Gastrocnemius medialis (tissue), 4 donors: ENCODE measurements around the gene ICAM4. TPM values are rescaled to one million over a fixed set of nuclear protein-coding genes. Genes with fewer than 3 reads are reported as not detected.
A peak's percentile ranks its signal among the peaks of the same experiment; 100 is the strongest.
"Not testable (repeated sequence)": the region's sequence is repeated elsewhere in the genome, so short reads cannot be mapped to it uniquely, and the experiment has no call there.

ENCODE experiments used
- ATAC-seq, 2 donors: fragments of 150-250 bp; one replicate each; pipeline ENCODE4 v1.9.1; 2016
- DNase-seq, 2 donors: peaks; one replicate each; pipeline ENCODE4 v3.0.0-alpha.2; 2019
- H3K27ac ChIP-seq, 4 donors: fragments of 200-600 bp; sonication (generic); 1 replicate in 1 of 4; 2 replicates in 3 of 4; pipeline ENCODE4 v1.5.1; 2016 to 2018; ENCODE audit warnings: mild to moderate bottlenecking in 2 of 4, moderate library complexity in 1 of 4
- H3K27me3 ChIP-seq, 3 donors: fragments of 200-600 bp; sonication (generic) in 2 of 3; 1 replicate in 1 of 3; 2 replicates in 2 of 3; pipeline versions ENCODE4 v1.5.1 to v1.6.0; 2016 to 2019; ENCODE audit warnings: mild to moderate bottlenecking in 1 of 3, moderate library complexity in 1 of 3
- H3K36me3 ChIP-seq, 2 donors: fragments of 200-600 bp; sonication (generic) in 1 of 2; one replicate each; pipeline ENCODE4 v1.5.1; 2017 to 2018
- H3K4me1 ChIP-seq, 2 donors: fragments of 200-600 bp; sonication (generic) in 1 of 2; one replicate each; pipeline ENCODE4 v1.5.1; 2016 to 2017; ENCODE audit warnings: mild to moderate bottlenecking in 2 of 2
- H3K4me3 ChIP-seq, 4 donors: fragments of 200-600 bp; sonication (generic) in 3 of 4; 1 replicate in 1 of 4; 2 replicates in 3 of 4; pipeline ENCODE4 v1.5.1; 2016 to 2019; ENCODE audit warnings: mild to moderate bottlenecking in 2 of 4
- H3K9me3 ChIP-seq, 3 donors: fragments of 200-600 bp; sonication (generic) in 2 of 3; 1 replicate in 1 of 3; 2 replicates in 2 of 3; pipeline ENCODE4 v1.5.1; 2016 to 2019
- CTCF ChIP-seq, 5 experiments: fragments of 450-650 bp in 3 of 5; fragments of 200-600 bp in 2 of 5; sonication (generic) in 2 of 5; IDR thresholded peaks in 4 of 5; conservative IDR thresholded peaks in 1 of 5; 1 replicate in 4 of 5; 2 replicates in 1 of 5; pipeline ENCODE4 v1.5.1; 2016 to 2019; ENCODE audit warnings: antibody characterized with exemption in 5 of 5, mild to moderate bottlenecking in 3 of 5, moderate library complexity in 3 of 5
- POLR2A ChIP-seq, 2 donors: fragments of 450-650 bp; IDR thresholded peaks; one replicate each; pipeline ENCODE4 v1.6.1; 2017; ENCODE audit warnings: antibody characterized with exemption in 2 of 2, mild to moderate bottlenecking in 2 of 2, moderate library complexity in 2 of 2
- in situ Hi-C, 4 donors: fragments of 200-750 bp; cut with MboI; loops; one replicate each; pipeline versions ENCODE4 v1.15.0 to v1.8.0; 2017; ENCODE audit warnings: low sequenced_read_pairs in 4 of 4
- intact Hi-C: fragments of 100-400 bp; cut with DNase I; formaldehyde crosslinking; loops from one replicate; pipeline ENCODE4 v1.15.1; 2023; ENCODE audit warnings: low total_unique reads
- total RNA-seq, 4 donors: library from RNA; depleted of rRNA; stranded (reverse); fragments of >200 nt; gene quantifications; one replicate each; pipeline versions ENCODE4 v1.1.0 to v1.2.3, GENCODE V29; 2016

Gene ICAM4
- not detected for total RNA-seq

- Histone ChIP-seq H3K27me3 (peaks cover 53 to 55% (median 55%) of the 10 kb centered on the region in 3 donors), H3K4me1 (peaks cover 28 to 37% of the 10 kb centered on the region in 2 donors), H3K36me3 (peaks cover 0 to 18% of the 10 kb centered on the region in 2 donors), H3K9me3 (no peaks in the 10 kb centered on the region), H3K27ac (peak within 1 kb of the TSS in 1 of 4 donors; percentile 33), H3K4me3 (peak within 1 kb of the TSS in 2 of 4 donors; percentile 22 to 27)
- no peak for DNase-seq
- peak in 1 of 2 donors; percentile 41 for ATAC-seq
- TF ChIP-seq CTCF (IDR thresholded peaks at IDR 0.05 in 4 of 5, conservative IDR thresholded peaks at IDR 0.05 in 1 of 5) (no peak), POLR2A (IDR thresholded peaks at IDR 0.05) (no peak)
- in situ Hi-C loops (no loop called here), intact Hi-C loops (no loop called here)
Measured at GRCh38 chr19:10286803-10287737, at the start of gene ICAM4. ICAM4 (plus strand) TSS chr19:10286955; CDS start chr19:10287013, 58 bp downstream.

GRCh38 chr19:10237702-10238101 lies 49.1 kb upstream of the ICAM4 start:
- DNase-seq (no peak), ATAC-seq (no peak)
- Histone ChIP-seq H3K27me3 (no peaks in the 10 kb centered on the region), H3K27ac (peak overlapping the region; percentile 4 to 54 (median 24)), H3K9me3 (no peaks in the 10 kb centered on the region), H3K4me3 (no peak overlapping the region), H3K4me1 (no peaks in the 10 kb centered on the region), H3K36me3 (no peaks in the 10 kb centered on the region)
- in situ Hi-C loops (loop anchor here in 2 of 4 donors (25.0 kb wide), 1 partner anchor 300 kb away; the partner anchor contains the start of gene OLFM2 (in 2 of the 2)), intact Hi-C loops (no loop called here)
- TF ChIP-seq POLR2A (IDR thresholded peaks at IDR 0.05) (no peak), CTCF (IDR thresholded peaks at IDR 0.05 in 4 of 5, conservative IDR thresholded peaks at IDR 0.05 in 1 of 5) (no peak)

- Histone ChIP-seq H3K27me3 (no peaks in the 10 kb centered on the region), H3K27ac (peak overlapping the region; percentile 4 to 54 (median 24)), H3K4me1 (no peaks in the 10 kb centered on the region), H3K36me3 (no peaks in the 10 kb centered on the region), H3K4me3 (no peak overlapping the region), H3K9me3 (no peaks in the 10 kb centered on the region)
- TF ChIP-seq POLR2A (IDR thresholded peaks at IDR 0.05) (no peak), CTCF (IDR thresholded peaks at IDR 0.05 in 4 of 5, conservative IDR thresholded peaks at IDR 0.05 in 1 of 5) (no peak)
- ATAC-seq = no peak
- DNase-seq = no peak
- intact Hi-C loops (no loop called here), in situ Hi-C loops (loop anchor here in 2 of 4 donors (25.0 kb wide), 1 partner anchor 301 kb away; the partner anchor contains the start of gene OLFM2 (in 2 of the 2))
Measured at GRCh38 chr19:10238172-10238783, 48.5 kb upstream of the ICAM4 start.

- not testable (repeated sequence) for ATAC-seq, H3K4me1 ChIP-seq, H3K36me3 ChIP-seq, DNase-seq, H3K4me3 ChIP-seq, H3K27me3 ChIP-seq, H3K9me3 ChIP-seq, H3K27ac ChIP-seq
- in situ Hi-C loops (loop anchor here (10.0 to 25.0 kb wide), 3 partner anchors 305 to 317 kb away; partner anchors contain the start of gene OLFM2 (in 3 of the 4)), intact Hi-C loops (loop anchor here (10.0 kb wide), 1 partner anchor 307 kb away; the partner anchor contains the start of gene OLFM2)
Measured at GRCh38 chr19:10241826-10242449, 44.8 kb upstream of the ICAM4 start.
